Nephron (organoid): ENCODE results near the gene NOL4L.

ENCODE experiments used
- H3K27ac Mint-ChIP-seq, 3 experiments: 2 replicates each; pipeline ENCODE4 v1.8.0; 2020; ENCODE audit warnings: mixed read lengths in 3 of 3, mild to moderate bottlenecking in 2 of 3, moderate library complexity in 1 of 3
- H3K27me3 Mint-ChIP-seq: 2 replicates; pipeline ENCODE4 v1.8.0; 2021; ENCODE audit warnings: low read depth, mild to moderate bottlenecking, moderate library complexity, mixed read lengths
- H3K36me3 Mint-ChIP-seq: 2 replicates; pipeline ENCODE4 v1.8.0; 2020; ENCODE audit warnings: low read depth, mixed read lengths
- H3K4me1 Mint-ChIP-seq: 2 replicates; pipeline ENCODE4 v1.8.0; 2020; ENCODE audit warnings: mixed read lengths
- H3K4me3 Mint-ChIP-seq, 3 experiments: 2 replicates each; pipeline ENCODE4 v1.8.0; 2020; ENCODE audit warnings: mild to moderate bottlenecking in 3 of 3, mixed read lengths in 3 of 3, moderate library complexity in 2 of 3
- H3K9me3 Mint-ChIP-seq: 2 replicates; pipeline ENCODE4 v1.8.0; 2020; ENCODE audit warnings: mixed read lengths
- CTCF ChIP-seq, 3 experiments: fragments of 200-600 bp; sonication (generic); IDR thresholded peaks; one replicate each; pipeline ENCODE4 v1.5.0; 2021; ENCODE audit warnings: antibody characterized with exemption in 3 of 3; ENCODE audit not compliant: unreplicated experiment in 3 of 3

Gene NOL4L

GRCh38 chr20:32585011-32585585, at the start of gene NOL4L:
TSS of gene NOL4L (minus strand) at chr20:32585333. CDS start at chr20:32584890, 443 bp downstream.
- peak within 1 kb of the TSS; percentile 87 to 93 (median 87) for H3K4me3 Mint-ChIP-seq
- peaks cover 33% of the 10 kb centered on the region for H3K4me1 Mint-ChIP-seq
- TF ChIP-seq CTCF (IDR thresholded peaks at IDR 0.05; ENCODE audit: unreplicated experiment in 3 of 3): no peak
- peak within 1 kb of the TSS; percentile 54 to 84 (median 57) for H3K27ac Mint-ChIP-seq
- H3K27me3 Mint-ChIP-seq: peaks cover 34% of the 10 kb centered on the region
- H3K36me3 Mint-ChIP-seq: no peaks in the 10 kb centered on the region
- no peaks in the 10 kb centered on the region for H3K9me3 Mint-ChIP-seq

GRCh38 chr20:32634041-32634805, 49.1 kb upstream of the NOL4L start:
- TF ChIP-seq CTCF (IDR thresholded peaks at IDR 0.05; ENCODE audit: unreplicated experiment in 3 of 3): no peak
- Mint-ChIP-seq H3K9me3 (no peaks in the 10 kb centered on the region), H3K4me3 (peak overlapping the region in 2 of 3 experiments; percentile 17 to 47), H3K27me3 (peaks cover 24% of the 10 kb centered on the region), H3K27ac (peak overlapping the region; percentile 29 to 83 (median 70)), H3K4me1 (peaks cover 70% of the 10 kb centered on the region), H3K36me3 (no peaks in the 10 kb centered on the region)

- no peaks in the 10 kb centered on the region for H3K9me3 Mint-ChIP-seq
- H3K4me3 Mint-ChIP-seq: peak overlapping the region; percentile 1 to 39 (median 27)
- H3K4me1 Mint-ChIP-seq: peaks cover 71% of the 10 kb centered on the region
- H3K36me3 Mint-ChIP-seq: no peaks in the 10 kb centered on the region
- H3K27me3 Mint-ChIP-seq: peaks cover 19% of the 10 kb centered on the region
- H3K27ac Mint-ChIP-seq: peak overlapping the region; percentile 87 to 95 (median 90)
- no peak for TF ChIP-seq CTCF (IDR thresholded peaks at IDR 0.05; ENCODE audit: unreplicated experiment in 3 of 3)
Observed at GRCh38 chr20:32632461-32633354, 47.6 kb upstream of the NOL4L start.

GRCh38 chr20:32631933-32632460, 46.9 kb upstream of the NOL4L start:
- Mint-ChIP-seq H3K4me1 (peaks cover 69% of the 10 kb centered on the region), H3K36me3 (no peaks in the 10 kb centered on the region), H3K27me3 (peaks cover 16% of the 10 kb centered on the region), H3K4me3 (peak overlapping the region in 1 of 3 experiments; percentile 27), H3K9me3 (no peaks in the 10 kb centered on the region), H3K27ac (peak overlapping the region; percentile 87 to 95 (median 90))
- TF ChIP-seq CTCF (IDR thresholded peaks at IDR 0.05; ENCODE audit: unreplicated experiment in 3 of 3): no peak

- peaks cover 13% of the 10 kb centered on the region for H3K27me3 Mint-ChIP-seq
- H3K4me3 Mint-ChIP-seq: no peak overlapping the region
- TF ChIP-seq CTCF (IDR thresholded peaks at IDR 0.05; ENCODE audit: unreplicated experiment in 3 of 3): no peak
- peak overlapping the region in 2 of 3 experiments; percentile 52 to 54 for H3K27ac Mint-ChIP-seq
- no peaks in the 10 kb centered on the region for H3K36me3 Mint-ChIP-seq
- H3K4me1 Mint-ChIP-seq: peaks cover 55% of the 10 kb centered on the region
- no peaks in the 10 kb centered on the region for H3K9me3 Mint-ChIP-seq
Observed at GRCh38 chr20:32629813-32630212, 44.7 kb upstream of the NOL4L start.
